Mesenchymal stem cell (in vitro differentiated cells and primary cell): Measurements from ENCODE around the gene ARL10.

Source experiments
- DNase-seq: peaks from one replicate; pipeline ENCODE4 v3.0.0-alpha.2; 2013
- H2AFZ ChIP-seq: one replicate; pipeline ENCODE4 v1.6.1; 2013; ENCODE audit warnings: low read depth, mild to moderate bottlenecking, control low read depth, inconsistent platforms, low read length, moderate library complexity
- H2AK5ac ChIP-seq: 2 replicates; pipeline ENCODE4 v1.6.1; 2013; ENCODE audit warnings: low read length, moderate library complexity, mild to moderate bottlenecking, inconsistent platforms; ENCODE audit not compliant: severe bottlenecking
- H2BK120ac ChIP-seq: one replicate; pipeline ENCODE4 v1.6.1; 2013; ENCODE audit warnings: low read depth, mild to moderate bottlenecking, inconsistent platforms, low read length, moderate library complexity
- H2BK12ac ChIP-seq, 2 experiments: one replicate each; pipeline ENCODE4 v1.6.1; 2013; ENCODE audit warnings: inconsistent platforms in 2 of 2, low read length in 2 of 2, mild to moderate bottlenecking in 2 of 2, moderate library complexity in 2 of 2, control low read depth in 1 of 2
- H2BK15ac ChIP-seq: one replicate; pipeline ENCODE4 v1.6.1; 2013; ENCODE audit warnings: mild to moderate bottlenecking, low read depth, inconsistent platforms; ENCODE audit not compliant: poor library complexity, severe bottlenecking
- H2BK5ac ChIP-seq: 2 replicates; pipeline ENCODE4 v1.6.1; 2013; ENCODE audit warnings: low read depth, mild to moderate bottlenecking, low read length, control low read depth, inconsistent platforms; ENCODE audit not compliant: poor library complexity, severe bottlenecking
- H3K14ac ChIP-seq, 2 experiments: one replicate each; pipeline ENCODE4 v1.6.1; 2013; ENCODE audit warnings: inconsistent platforms in 2 of 2, low read length in 2 of 2, control low read depth in 1 of 2, mild to moderate bottlenecking in 1 of 2, moderate library complexity in 1 of 2
- H3K18ac ChIP-seq, 2 experiments: one replicate each; pipeline ENCODE4 v1.6.1; 2013; ENCODE audit warnings: inconsistent platforms in 2 of 2, low read length in 2 of 2, control low read depth in 1 of 2, low read depth in 1 of 2, mild to moderate bottlenecking in 1 of 2
- H3K23ac ChIP-seq, 2 experiments: one replicate each; pipeline ENCODE4 v1.6.1; 2013; ENCODE audit warnings: inconsistent platforms in 2 of 2, low read length in 2 of 2, mild to moderate bottlenecking in 2 of 2, moderate library complexity in 2 of 2, control low read depth in 1 of 2
- H3K27ac ChIP-seq: 2 replicates; pipeline ENCODE4 v1.5.1; 2013; ENCODE audit warnings: mild to moderate bottlenecking, moderate library complexity, low read length, control low read depth, inconsistent platforms; ENCODE audit not compliant: poor library complexity, severe bottlenecking
- H3K27me3 ChIP-seq, 2 experiments: 2 replicates each; pipeline versions ENCODE4 v1.6.1 to v1.7.0; 2013; ENCODE audit warnings: low read length in 2 of 2, mild to moderate bottlenecking in 2 of 2, moderate library complexity in 2 of 2, control low read depth in 1 of 2, inconsistent platforms in 1 of 2; ENCODE audit not compliant: control insufficient read depth in 1 of 2, insufficient read depth in 1 of 2
- H3K36me3 ChIP-seq, 2 experiments: 2 replicates each; pipeline versions ENCODE4 v1.6.1 to v1.7.0; 2013; ENCODE audit warnings: low read length in 2 of 2, control low read depth in 1 of 2, inconsistent platforms in 1 of 2, low read depth in 1 of 2, mild to moderate bottlenecking in 1 of 2; ENCODE audit not compliant: insufficient read depth in 2 of 2, control insufficient read depth in 1 of 2
- H3K4ac ChIP-seq, 2 experiments: one replicate each; pipeline ENCODE4 v1.6.1; 2013; ENCODE audit warnings: inconsistent platforms in 2 of 2, low read length in 2 of 2, mild to moderate bottlenecking in 2 of 2, moderate library complexity in 2 of 2, control low read depth in 1 of 2, low read depth in 1 of 2
- H3K4me1 ChIP-seq: 2 replicates; pipeline ENCODE4 v1.6.1; 2013; ENCODE audit warnings: low read depth, low read length, control low read depth; ENCODE audit not compliant: control insufficient read depth, insufficient read depth
- H3K4me2 ChIP-seq: 2 replicates; pipeline ENCODE4 v1.6.1; 2013; ENCODE audit warnings: low read length, mild to moderate bottlenecking, inconsistent platforms; ENCODE audit not compliant: poor library complexity, severe bottlenecking
- H3K4me3 ChIP-seq, 2 experiments: 2 replicates each; pipeline versions ENCODE4 v1.5.1 to v1.7.0; 2013; ENCODE audit warnings: low read length in 2 of 2, mild to moderate bottlenecking in 2 of 2, control low read depth in 1 of 2, low read depth in 1 of 2; ENCODE audit not compliant: insufficient read depth in 1 of 2
- H3K79me1 ChIP-seq: replicated peaks from 2 replicates; pipeline ENCODE4 v1.6.1; 2013; ENCODE audit warnings: mild to moderate bottlenecking, control low read depth, low read length, inconsistent platforms; ENCODE audit not compliant: poor library complexity, severe bottlenecking
- H3K9ac ChIP-seq: 2 replicates; pipeline ENCODE4 v1.7.0; 2013; ENCODE audit warnings: mild to moderate bottlenecking, low read length, moderate library complexity
- H3K9me3 ChIP-seq: 2 replicates; pipeline ENCODE4 v1.7.0; 2013; ENCODE audit warnings: mild to moderate bottlenecking, low read length; ENCODE audit not compliant: control insufficient read depth
- H4K8ac ChIP-seq: one replicate; pipeline ENCODE4 v1.6.1; 2013; ENCODE audit warnings: inconsistent platforms, mild to moderate bottlenecking, low read length, moderate library complexity
- H4K91ac ChIP-seq: one replicate; pipeline ENCODE4 v1.6.1; 2013; ENCODE audit warnings: mild to moderate bottlenecking, low read length, inconsistent platforms
- WGBS: methylation state at CpG from one replicate; pipeline ENCODE4 v1.1.7; 2013; ENCODE audit warnings: mixed read lengths; 5-methylcytosine and 5-hydroxymethylcytosine counted together

Gene ARL10

DNA sequence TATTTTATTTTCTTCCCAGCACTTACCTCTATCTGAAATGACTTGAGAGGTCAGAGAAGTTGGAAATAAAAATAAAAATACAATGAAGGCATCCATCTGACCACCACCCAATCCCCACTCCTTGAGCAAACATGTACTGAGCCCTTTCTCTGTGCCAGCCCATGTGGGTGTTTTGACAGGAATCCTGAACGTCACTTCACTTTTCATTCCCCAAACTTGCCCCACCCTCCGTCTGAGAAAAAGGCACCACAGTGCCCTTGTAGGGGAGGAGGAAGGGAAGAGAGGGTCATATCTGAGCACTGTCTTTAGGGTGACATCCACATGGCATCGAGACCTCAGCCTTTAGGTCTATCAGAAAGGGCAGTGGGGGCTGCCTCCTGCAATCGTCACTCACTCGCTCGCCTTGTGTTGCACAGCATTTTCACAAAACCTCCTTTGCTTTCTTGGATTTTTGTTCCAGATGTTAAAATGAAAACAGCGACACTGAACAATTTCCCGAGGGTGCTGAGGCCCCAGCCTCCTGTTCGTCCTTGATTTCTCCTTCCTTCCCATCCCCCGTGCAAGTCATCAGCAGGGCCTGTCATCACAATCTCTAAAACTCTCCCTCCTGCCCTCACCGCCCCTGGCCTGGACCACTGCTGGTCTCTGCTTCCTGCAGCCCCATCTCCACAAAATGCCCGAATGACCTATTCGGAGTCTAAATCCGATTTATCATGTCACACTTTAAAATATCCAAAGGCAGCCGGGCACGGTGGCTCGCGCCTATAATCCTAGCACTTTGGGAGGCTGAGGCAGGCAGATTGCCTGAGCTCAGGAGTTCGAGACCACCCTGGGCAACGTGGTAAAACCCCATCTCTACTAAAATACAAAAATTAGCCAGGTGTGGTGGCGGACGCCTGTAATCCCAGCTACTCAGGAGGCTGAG, 36.3 kb downstream of the ARL10 start:
- H3K9ac ChIP-seq = no peak overlapping the region

DNA sequence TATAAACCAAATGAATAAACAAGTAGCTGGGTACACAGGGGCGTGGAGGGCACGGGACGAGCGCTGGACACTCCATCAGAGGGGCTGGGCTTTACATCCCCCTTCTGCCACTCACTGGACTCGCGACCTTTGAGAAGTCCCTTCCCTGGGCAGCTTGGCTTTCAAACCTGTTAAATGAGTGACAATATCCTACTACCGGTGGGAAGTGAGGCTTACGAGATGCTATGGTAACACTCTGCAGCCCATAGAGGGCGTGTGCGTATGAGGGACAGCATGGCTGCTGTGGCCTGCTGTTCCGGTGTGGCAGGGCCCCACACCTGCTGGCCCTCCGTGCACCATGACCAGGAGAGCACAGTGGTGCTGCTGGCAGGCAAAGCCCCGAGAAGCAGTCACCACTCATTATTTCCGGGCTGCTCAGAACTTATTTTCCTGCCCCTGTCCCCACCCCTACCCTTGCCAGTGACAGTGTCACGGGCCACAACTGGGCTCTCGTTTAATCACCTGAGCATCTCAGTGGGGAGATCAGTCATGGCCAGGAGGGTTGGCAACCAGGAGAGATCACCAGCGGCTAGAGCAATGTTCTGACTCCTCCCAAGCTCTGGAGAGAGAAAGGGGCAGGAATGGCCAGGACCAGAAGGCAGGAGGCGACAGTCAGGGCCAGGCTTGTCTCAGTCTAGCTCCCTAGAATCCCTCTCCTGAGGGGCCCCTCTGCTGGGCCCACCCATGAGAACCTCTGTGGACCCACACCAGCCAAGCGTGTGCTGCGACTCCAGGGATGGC, 40.6 kb downstream of the ARL10 start:
- H3K79me1 ChIP-seq = peaks cover 30% of the 10 kb centered on the region
- no peak overlapping the region for H3K27ac ChIP-seq
- no peak overlapping the region for H2AK5ac ChIP-seq
- no peak overlapping the region for H4K8ac ChIP-seq
- no peak overlapping the region for H3K4me2 ChIP-seq
- no peak overlapping the region for H3K23ac ChIP-seq
- H3K14ac ChIP-seq = no peak overlapping the region
- no peak overlapping the region for H2BK12ac ChIP-seq
- WGBS = 84% methylated on average over 20 of the region's 20 CpGs
- no peak overlapping the region for H2BK15ac ChIP-seq
- H3K4ac ChIP-seq = no peak overlapping the region
- no peaks in the 10 kb centered on the region for H3K27me3 ChIP-seq
- H2BK5ac ChIP-seq = no peak overlapping the region
- H4K91ac ChIP-seq = no peak overlapping the region
- H3K18ac ChIP-seq = no peak overlapping the region
- H3K9me3 ChIP-seq = no peaks in the 10 kb centered on the region
- H3K4me1 ChIP-seq = peaks cover 4% of the 10 kb centered on the region
- H3K4me3 ChIP-seq = no peak overlapping the region
- no peak overlapping the region for H3K9ac ChIP-seq
- H3K36me3 ChIP-seq = peaks cover 28 to 43% of the 10 kb centered on the region in 2 experiments
- no peak overlapping the region for H2AFZ ChIP-seq
- H2BK120ac ChIP-seq = no peak overlapping the region
- DNase-seq = no peak

More for the DNA sequence above, 36.3 kb downstream of the ARL10 start:
- H3K23ac ChIP-seq = no peak overlapping the region
- H3K4me1 ChIP-seq = peaks cover 4% of the 10 kb centered on the region
- H2BK15ac ChIP-seq = no peak overlapping the region
- no peak for DNase-seq
- no peak overlapping the region for H2BK120ac ChIP-seq
- no peak overlapping the region for H3K4me2 ChIP-seq
- H2BK5ac ChIP-seq = no peak overlapping the region
- no peak overlapping the region for H2AFZ ChIP-seq
- 92% methylated on average over 19 of the region's 22 CpGs for WGBS
- no peaks in the 10 kb centered on the region for H3K27me3 ChIP-seq
- no peak overlapping the region for H3K18ac ChIP-seq
- H3K14ac ChIP-seq = no peak overlapping the region
- no peak overlapping the region for H3K27ac ChIP-seq
- H3K4me3 ChIP-seq = no peak overlapping the region
- no peak overlapping the region for H2BK12ac ChIP-seq
- no peak overlapping the region for H3K4ac ChIP-seq
- H3K79me1 ChIP-seq = peaks cover 33% of the 10 kb centered on the region
- peaks cover 24 to 43% of the 10 kb centered on the region in 2 experiments for H3K36me3 ChIP-seq
- H3K9me3 ChIP-seq = no peaks in the 10 kb centered on the region
- H4K8ac ChIP-seq = no peak overlapping the region
- H4K91ac ChIP-seq = no peak overlapping the region
- H2AK5ac ChIP-seq = no peak overlapping the region

DNA sequence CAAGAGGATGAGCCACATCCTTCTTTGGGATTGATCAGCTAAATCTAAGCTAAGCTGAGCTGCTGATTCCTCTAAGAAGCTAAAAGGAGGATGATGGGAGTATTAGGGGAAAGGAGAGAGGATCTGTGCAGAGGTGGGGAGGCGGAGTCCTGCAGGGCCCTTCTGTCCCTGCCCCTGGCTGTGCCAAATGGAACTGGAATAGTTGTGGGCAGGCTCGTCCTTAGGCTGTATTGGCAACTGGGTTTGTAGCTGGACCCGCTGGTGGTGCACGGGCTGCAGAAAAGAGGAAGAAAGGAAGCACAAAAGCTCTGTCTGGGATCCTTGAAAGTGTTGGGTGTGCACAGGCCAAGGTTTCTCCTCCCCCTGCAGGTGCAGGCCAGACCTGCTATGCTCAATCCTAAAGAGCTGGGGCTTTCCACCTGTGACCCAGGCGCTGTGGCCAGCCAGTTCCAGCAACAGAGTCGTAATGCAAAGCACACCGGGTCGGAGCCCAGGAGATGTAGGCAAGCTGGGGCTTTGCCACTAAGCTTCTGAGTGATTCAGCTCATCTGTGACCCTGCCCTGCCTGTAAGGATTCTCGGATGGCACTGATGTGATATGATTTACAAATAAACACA, 41.3 kb downstream of the ARL10 start:
- Histone ChIP-seq H2BK120ac (no peak overlapping the region), H3K27ac (no peak overlapping the region), H3K14ac (no peak overlapping the region), H3K36me3 (peaks cover 28 to 41% of the 10 kb centered on the region in 2 experiments), H3K9ac (no peak overlapping the region), H4K91ac (no peak overlapping the region), H2BK15ac (no peak overlapping the region), H2BK12ac (no peak overlapping the region), H3K23ac (no peak overlapping the region), H3K9me3 (no peaks in the 10 kb centered on the region), H3K79me1 (peaks cover 32% of the 10 kb centered on the region), H3K4ac (no peak overlapping the region), H3K18ac (no peak overlapping the region), H3K27me3 (no peaks in the 10 kb centered on the region), H3K4me3 (no peak overlapping the region), H3K4me1 (peaks cover 4% of the 10 kb centered on the region), H2AK5ac (no peak overlapping the region), H3K4me2 (no peak overlapping the region), H4K8ac (no peak overlapping the region), H2BK5ac (no peak overlapping the region), H2AFZ (no peak overlapping the region)
- WGBS = 93% methylated on average over 8 of the region's 9 CpGs
- no peak for DNase-seq
